A549 (cell line): ENCODE data around the gene CDH1. TPM values are rescaled to one million over a fixed set of nuclear protein-coding genes. Genes with fewer than 3 reads are reported as not detected.

Source experiments
- ATAC-seq, 2 experiments: fragments of 200-7000 bp in 1 of 2; fragments of >200 bp in 1 of 2; cut with Nextera tagmentation in 1 of 2; cut with Tn5 transposase in 1 of 2; 3 replicates each; pipeline versions ENCODE4 v1.8.0 to v1.9.1; 2018 to 2020; ENCODE audit warnings: mild to moderate bottlenecking in 1 of 2, moderate library complexity in 1 of 2
- CTCF ChIA-PET: fragments of 300-600 bp; sonication (Branson Sonifier 250); formaldehyde crosslinking; extraction: SDS; loops from one replicate; lab custom pipeline; 2021; ENCODE audit warnings: antibody characterized with exemption, inconsistent platforms; lab: Yijun Ruan, JAX
- POLR2A ChIA-PET: fragments of 350-600 bp; formaldehyde crosslinking; extraction: SDS; loops from one replicate; lab custom pipeline; 2021; ENCODE audit warnings: antibody characterized with exemption, inconsistent platforms; lab: Yijun Ruan, JAX
- DNase-seq, 2 experiments: peaks; one replicate each; pipeline versions ENCODE4 v3.0.0 to v3.0.0-alpha.2; 2011 to 2016; ENCODE audit warnings: low read depth in 1 of 2, low spot score in 1 of 2
- FAIRE-seq: peaks from 2 replicates; lab custom pipeline; 2011; peaks lifted over from hg19 to GRCh38; lab: Jason Lieb, UNC
- H3K27ac ChIP-seq, 2 experiments: fragments of >200 bp; sonication (Bioruptor Twin); formaldehyde crosslinking; 3 replicates each; pipeline ENCODE4 v1.5.1; 2016 to 2017
- H3K4me1 ChIP-seq: fragments of >200 bp; sonication (Bioruptor Twin); formaldehyde crosslinking; 3 replicates; pipeline ENCODE4 v1.6.1; 2016
- H3K4me2 ChIP-seq: fragments of >200 bp; sonication (Bioruptor Twin); formaldehyde crosslinking; 3 replicates; pipeline ENCODE4 v1.6.1; 2016
- H3K4me3 ChIP-seq: fragments of >200 bp; sonication (Bioruptor Twin); formaldehyde crosslinking; 3 replicates; pipeline ENCODE4 v1.5.1; 2016
- H3K9me3 ChIP-seq: fragments of >200 bp; sonication (Bioruptor Twin); formaldehyde crosslinking; 3 replicates; pipeline ENCODE4 v1.6.1; 2016
- ATOH8 ChIP-seq: fragments of 250-450 bp; sonication (Bioruptor Pico); IDR thresholded peaks from 2 replicates; pipeline ENCODE4 v1.5.0; 2020; ENCODE audit warnings: low read depth, mild to moderate bottlenecking, moderate library complexity
- BHLHE40 ChIP-seq: IDR thresholded peaks from 2 replicates; pipeline ENCODE4 v1.6.1; 2012; ENCODE audit warnings: low read depth, low read length, inconsistent platforms
- CBX2 ChIP-seq: fragments of 200-600 bp; sonication (generic); IDR thresholded peaks from 2 replicates; pipeline ENCODE4 v1.6.1; 2016; ENCODE audit warnings: low read depth, mild to moderate bottlenecking, borderline replicate concordance
- CHD2 ChIP-seq: fragments of 150-350 bp; IDR thresholded peaks from 2 replicates; pipeline ENCODE4 v1.6.1; 2014; ENCODE audit warnings: low read length; ENCODE audit not compliant: partially characterized antibody
- EHF ChIP-seq: fragments of 250-450 bp; sonication (Bioruptor Pico); IDR thresholded peaks from 2 replicates; pipeline ENCODE4 v1.5.0; 2020; ENCODE audit warnings: mild to moderate bottlenecking
- ELK1 ChIP-seq: fragments of 150-350 bp; IDR thresholded peaks from 2 replicates; pipeline ENCODE4 v1.6.1; 2014; ENCODE audit warnings: low read depth, mild to moderate bottlenecking, low read length
- FOSB ChIP-seq: fragments of 250-450 bp; sonication (Bioruptor Pico); IDR thresholded peaks from 2 replicates; pipeline ENCODE4 v1.5.0; 2020; ENCODE audit warnings: mild to moderate bottlenecking, moderate library complexity
- FOSL2 ChIP-seq, 2 experiments: fragments of 450-650 bp in 1 of 2; fragments of >200 bp in 1 of 2; sonication (Bioruptor Twin) in 1 of 2; formaldehyde crosslinking; IDR thresholded peaks; 2 replicates each; pipeline versions ENCODE4 v1.5.0 to v1.6.1; 2016 to 2020; ENCODE audit warnings: mild to moderate bottlenecking in 1 of 2, moderate library complexity in 1 of 2
- FOXS1 ChIP-seq: fragments of 250-450 bp; sonication (Bioruptor Pico); IDR thresholded peaks from 2 replicates; pipeline ENCODE4 v1.5.0; 2020; ENCODE audit warnings: mild to moderate bottlenecking, moderate library complexity
- HDAC2 ChIP-seq: fragments of 200-600 bp; sonication (generic); IDR thresholded peaks from 2 replicates; pipeline ENCODE4 v1.6.1; 2016
- HMGXB4 ChIP-seq: fragments of 250-450 bp; sonication (Bioruptor Pico); IDR thresholded peaks from 2 replicates; pipeline ENCODE4 v1.5.0; 2021; ENCODE audit warnings: mild to moderate bottlenecking, moderate library complexity, borderline replicate concordance
- HOXA7 ChIP-seq: fragments of 250-450 bp; sonication (Bioruptor Pico); IDR thresholded peaks from 2 replicates; pipeline ENCODE4 v1.5.0; 2020; ENCODE audit warnings: mild to moderate bottlenecking, moderate library complexity
- HOXB5 ChIP-seq: fragments of 250-450 bp; sonication (Bioruptor Pico); IDR thresholded peaks from 2 replicates; pipeline ENCODE4 v1.5.0; 2020; ENCODE audit warnings: mild to moderate bottlenecking, moderate library complexity
- JUN ChIP-seq, 2 experiments: fragments of >200 bp; sonication (Bioruptor Twin); formaldehyde crosslinking; IDR thresholded peaks; 2 replicates in 1 of 2; 3 replicates in 1 of 2; pipeline ENCODE4 v1.6.1; 2016 to 2017
- KDM5A ChIP-seq: fragments of 200-600 bp; sonication (generic); IDR thresholded peaks from 2 replicates; pipeline ENCODE4 v1.6.1; 2016; ENCODE audit warnings: antibody characterized with exemption, mild to moderate bottlenecking
- MAFK ChIP-seq: fragments of 450-650 bp; IDR thresholded peaks from 2 replicates; pipeline ENCODE4 v1.6.1; 2014; ENCODE audit not compliant: partially characterized antibody
- MAX ChIP-seq: IDR thresholded peaks from 2 replicates; pipeline ENCODE4 v1.6.1; 2012
- MYC ChIP-seq: IDR thresholded peaks from 2 replicates; pipeline ENCODE4 v1.6.1; 2012; ENCODE audit warnings: mild to moderate bottlenecking, inconsistent platforms, low read length, improper control_type of control experiment, borderline replicate concordance
- NR3C1 ChIP-seq: fragments of >200 bp; sonication (Bioruptor Twin); formaldehyde crosslinking; IDR thresholded peaks from 3 replicates; pipeline ENCODE4 v1.6.1; 2017
- PHF8 ChIP-seq: fragments of 200-600 bp; sonication (generic); IDR thresholded peaks from 2 replicates; pipeline ENCODE4 v1.6.1; 2016; ENCODE audit warnings: low read depth, mild to moderate bottlenecking, antibody characterized with exemption, moderate library complexity, borderline replicate concordance
- RNF2 ChIP-seq: fragments of 200-600 bp; sonication (generic); IDR thresholded peaks from 2 replicates; pipeline ENCODE4 v1.6.1; 2016; ENCODE audit warnings: low read depth, mild to moderate bottlenecking, antibody characterized with exemption, moderate library complexity, borderline replicate concordance
- TFCP2L1 ChIP-seq: fragments of 250-450 bp; sonication (Bioruptor Pico); IDR thresholded peaks from 2 replicates; pipeline ENCODE4 v1.5.0; 2021; ENCODE audit warnings: mild to moderate bottlenecking
- TP53 ChIP-seq: fragments of 250-450 bp; sonication (Bioruptor Pico); IDR thresholded peaks from 2 replicates; pipeline ENCODE4 v1.5.0; 2021; ENCODE audit warnings: mild to moderate bottlenecking, moderate library complexity
- ZFP36 ChIP-seq: fragments of 450-650 bp; IDR thresholded peaks from 2 replicates; pipeline ENCODE4 v1.6.1; 2014; ENCODE audit warnings: borderline replicate concordance; ENCODE audit not compliant: partially characterized antibody
- ZNF302 ChIP-seq: fragments of 250-450 bp; sonication (Bioruptor Pico); IDR thresholded peaks from 2 replicates; pipeline ENCODE4 v1.9.0; 2021; ENCODE audit warnings: inconsistent platforms, mild to moderate bottlenecking, moderate library complexity
- WGBS: methylation state at CpG from one replicate; pipeline ENCODE4 v1.1.6; 2017; ENCODE audit errors: missing lambda C conversion rate; 5-methylcytosine and 5-hydroxymethylcytosine counted together
- polyA plus RNA-seq, 4 experiments: library from polyadenylated mRNA; depleted of rRNA in 3 of 4; stranded (reverse); fragments of >200 nt; fragmentation: RNase III in 1 of 4; extraction: RNeasy Plus Mini Kit Qiagen cat#74134 plus additional on column Dnase treatment in 1 of 4; gene quantifications; 2 replicates in 3 of 4; 3 replicates in 1 of 4; pipeline ENCODE4 v1.2.3, GENCODE V29; 2011 to 2017
- TF ChIP-seq, protein P1 (sequence below): fragments of >200 bp; sonication (Bioruptor Twin); formaldehyde crosslinking; IDR thresholded peaks from 3 replicates; pipeline ENCODE4 v1.6.1; 2016
- TF ChIP-seq, protein P2 (sequence below): IDR thresholded peaks from 2 replicates; pipeline ENCODE4 v1.6.1; 2012; ENCODE audit warnings: low read depth, borderline replicate concordance

CDH1 gene
- polyA plus RNA-seq, 2 of the 4 experiments (the other 2 are of a cell fraction): 6.0 to 24.5 TPM

DNA sequence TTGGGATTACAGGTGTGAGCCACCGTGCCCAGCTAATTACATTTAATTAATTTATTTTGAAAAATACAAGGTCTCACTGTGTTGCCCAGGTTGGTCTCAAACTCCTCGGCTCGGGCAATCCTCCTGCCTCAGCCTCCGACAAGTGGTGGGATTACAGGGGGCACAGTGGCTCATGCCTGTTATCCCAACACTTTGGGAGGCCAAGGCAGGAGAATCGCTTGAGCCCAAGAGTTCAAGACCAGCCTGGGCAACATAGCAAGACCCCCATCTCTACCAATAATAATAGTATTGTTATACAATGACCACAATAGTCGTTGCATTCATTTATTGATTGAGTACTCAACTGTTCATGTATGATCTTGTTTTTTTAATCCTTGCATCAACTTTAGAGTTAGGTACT lies 22.0 kb downstream of the CDH1 start (continued):
- TF ChIP-seq HMGXB4 (CRISPR knock-in tag): no peak

- H3K4me1 ChIP-seq: peaks cover 36% of the 10 kb centered on the region
- 42% methylated on average over 6 of the region's 8 CpGs for WGBS
- peak overlapping the region; percentile 34 to 72; a peak in 5 of 6 replicates for H3K27ac ChIP-seq
- no peak for TF ChIP-seq TP53 (CRISPR knock-in tag)
- no peak for TF ChIP-seq FOSB (CRISPR knock-in tag)
- TF ChIP-seq FOSL2 (IDR thresholded peaks at IDR 0.05): no peak
- TF ChIP-seq FOSL2 (CRISPR knock-in tag; IDR thresholded peaks at IDR 0.05): 0 out of 2 replicates have a peak, but pooled peaks have one; percentile 21
- no peak for TF ChIP-seq MAFK
- TF ChIP-seq, protein P1, sequence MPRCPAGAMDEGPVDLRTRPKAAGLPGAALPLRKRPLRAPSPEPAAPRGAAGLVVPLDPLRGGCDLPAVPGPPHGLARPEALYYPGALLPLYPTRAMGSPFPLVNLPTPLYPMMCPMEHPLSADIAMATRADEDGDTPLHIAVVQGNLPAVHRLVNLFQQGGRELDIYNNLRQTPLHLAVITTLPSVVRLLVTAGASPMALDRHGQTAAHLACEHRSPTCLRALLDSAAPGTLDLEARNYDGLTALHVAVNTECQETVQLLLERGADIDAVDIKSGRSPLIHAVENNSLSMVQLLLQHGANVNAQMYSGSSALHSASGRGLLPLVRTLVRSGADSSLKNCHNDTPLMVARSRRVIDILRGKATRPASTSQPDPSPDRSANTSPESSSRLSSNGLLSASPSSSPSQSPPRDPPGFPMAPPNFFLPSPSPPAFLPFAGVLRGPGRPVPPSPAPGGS: no peak
- no peak for TF ChIP-seq ZFP36
- no peak for TF ChIP-seq MYC
- TF ChIP-seq, protein P2, sequence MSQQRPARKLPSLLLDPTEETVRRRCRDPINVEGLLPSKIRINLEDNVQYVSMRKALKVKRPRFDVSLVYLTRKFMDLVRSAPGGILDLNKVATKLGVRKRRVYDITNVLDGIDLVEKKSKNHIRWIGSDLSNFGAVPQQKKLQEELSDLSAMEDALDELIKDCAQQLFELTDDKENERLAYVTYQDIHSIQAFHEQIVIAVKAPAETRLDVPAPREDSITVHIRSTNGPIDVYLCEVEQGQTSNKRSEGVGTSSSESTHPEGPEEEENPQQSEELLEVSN: no peak
- TF ChIP-seq HOXB5: peak; percentile 58; the same call in 1 of the 2 replicates
- TF ChIP-seq HDAC2: no peak
- no peak for TF ChIP-seq KDM5A
- no peak for TF ChIP-seq ATOH8 (CRISPR knock-in tag)
- peak; percentile 48 to 56 for DNase-seq
- ChIA-PET POLR2A (interaction anchor here (0.7 kb wide), 1 partner anchor 497 kb away, joined by 3 read pairs; the partner anchor contains the start of gene SLC7A6), CTCF (interaction anchor here (0.8 to 1.6 kb wide), 3 partner anchors 21 to 240 kb away, joined by 3 read pairs; no protein-coding TSS in a partner anchor)
- H3K9me3 ChIP-seq: no peaks in the 10 kb centered on the region
- peak; percentile 74 to 81 for ATAC-seq
- FAIRE-seq: no peak
- no peak overlapping the region for H3K4me3 ChIP-seq
- H3K4me2 ChIP-seq: peak overlapping the region; percentile 48
These were observed 23.7 kb downstream of the CDH1 start for GRCh38 chr16:68760671-68761275.

DNA sequence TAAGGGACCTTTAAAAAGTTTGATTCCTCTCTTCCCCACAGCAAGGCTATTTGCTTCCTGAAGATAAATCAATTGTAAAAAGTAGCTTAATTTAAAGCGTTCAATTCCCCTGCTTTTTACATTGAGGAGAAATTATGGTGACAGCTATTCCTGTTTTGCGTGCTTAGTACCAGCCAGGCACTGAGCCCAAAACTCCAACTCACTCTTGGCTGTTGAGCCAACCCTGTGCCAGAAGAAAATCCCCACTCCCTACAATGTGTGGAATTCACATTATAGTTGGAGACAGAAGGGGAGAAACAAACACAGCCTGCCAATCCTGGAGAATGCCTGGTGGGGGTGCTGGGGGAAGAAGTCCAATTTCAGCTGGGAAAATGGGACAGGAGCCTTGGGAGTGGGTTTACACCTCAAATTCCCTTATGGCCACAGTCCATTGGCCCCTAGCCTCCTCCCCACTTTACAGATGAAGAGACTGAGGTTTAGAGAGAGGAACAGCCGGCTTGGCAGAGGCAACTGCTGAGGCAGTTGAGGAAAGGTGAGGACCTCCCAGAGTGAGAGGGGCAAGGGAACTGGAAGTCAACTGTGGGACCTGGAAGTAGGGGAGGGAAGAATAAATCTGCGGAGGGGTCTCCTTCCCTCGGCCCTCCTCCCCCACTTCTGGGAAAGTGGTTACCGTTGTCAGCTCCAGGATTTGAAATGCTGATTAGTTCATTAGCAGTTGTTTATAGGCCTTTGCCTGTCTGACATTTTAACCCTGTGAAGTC lies 26.1 kb downstream of the CDH1 start:
- WGBS: 84% methylated on average over 6 of the region's 6 CpGs
- H3K27ac ChIP-seq: peak overlapping the region in 1 of 2 experiments; percentile 35; a peak in 1 of 6 replicates
- no peak for TF ChIP-seq ZNF302 (CRISPR knock-in tag)
- no peak for TF ChIP-seq EHF (CRISPR knock-in tag)
- no peak for TF ChIP-seq TFCP2L1 (CRISPR knock-in tag)
- TF ChIP-seq CHD2: no peak
- TF ChIP-seq RNF2: no peak
- no peak for TF ChIP-seq HOXB5
- no peak for TF ChIP-seq NR3C1
- no peak for TF ChIP-seq HOXA7 (CRISPR knock-in tag)
- TF ChIP-seq CBX2: no peak
- no peak for TF ChIP-seq FOSB (CRISPR knock-in tag)
- TF ChIP-seq FOXS1 (CRISPR knock-in tag): no peak
- no peak for TF ChIP-seq PHF8
- TF ChIP-seq JUN (IDR thresholded peaks at IDR 0.05): no peak
- TF ChIP-seq BHLHE40: no peak
- TF ChIP-seq ELK1: no peak
- TF ChIP-seq MAX: no peak

More for the DNA sequence above, 26.1 kb downstream of the CDH1 start:
- ChIA-PET POLR2A (interaction anchor here (0.6 kb wide), 1 partner anchor 28 kb away, joined by 3 read pairs; no protein-coding TSS in a partner anchor), CTCF (interaction anchor here (1.2 to 1.9 kb wide), 2 partner anchors 9 to 40 kb away, joined by 3 to 6 read pairs; no protein-coding TSS in a partner anchor)
- no peaks in the 10 kb centered on the region for H3K9me3 ChIP-seq
- H3K4me1 ChIP-seq: peaks cover 27% of the 10 kb centered on the region
- FAIRE-seq: no peak
- peak in 1 of 2 experiments; percentile 51; a peak in 3 of 6 replicates for ATAC-seq
- DNase-seq: no peak
- H3K4me3 ChIP-seq: no peak overlapping the region
- H3K4me2 ChIP-seq: peak overlapping the region; percentile 20; the same call in 1 of the 3 replicates
